Testis (tissue), 2 donors: ENCODE data around the gene TENT4A.

Experiments
- CTCF ChIP-seq, 3 experiments: fragments of 450-650 bp in 2 of 3; fragments of 200-600 bp in 1 of 3; sonication (generic) in 1 of 3; IDR thresholded peaks; one replicate each; pipeline ENCODE4 v1.5.1; 2016 to 2019; ENCODE audit warnings: antibody characterized with exemption in 3 of 3, mild to moderate bottlenecking in 2 of 3, moderate library complexity in 1 of 3
- POLR2A ChIP-seq: fragments of 450-650 bp; IDR thresholded peaks from one replicate; pipeline ENCODE4 v1.6.1; 2017; ENCODE audit warnings: antibody characterized with exemption, mild to moderate bottlenecking, moderate library complexity

GRCh38 chr5:6731465-6732237 lies 18.4 kb downstream of the TENT4A start:
- TF ChIP-seq CTCF (IDR thresholded peaks at IDR 0.05) (no peak), POLR2A (no peak)
